GM12878 (cell line): Measurements from ENCODE around the gene ZNF732. TPM values are rescaled to one million over a fixed set of nuclear protein-coding genes. Genes with fewer than 3 reads are reported as not detected.

Experiments
- ATAC-seq: fragments of 200-7000 bp; cut with Tn5 transposase; 3 replicates; pipeline ENCODE4 v1.9.1; 2020; ENCODE audit warnings: mild to moderate bottlenecking, moderate library complexity
- BruUV-seq: library from RNA; stranded (reverse); fragments of 400-500 nt; replicated peaks from 2 replicates; lab custom pipeline; 2021; lab: Mats Ljungman, UMichigan
- CTCF ChIA-PET: fragments of 300-600 bp; sonication (Branson Sonifier 250); formaldehyde crosslinking; extraction: SDS; loops from one replicate; lab custom pipeline; 2021; ENCODE audit warnings: inconsistent platforms; lab: Yijun Ruan, JAX
- POLR2A ChIA-PET: fragments of 350-600 bp; formaldehyde crosslinking; extraction: SDS; loops from one replicate; lab custom pipeline; 2021; ENCODE audit warnings: inconsistent platforms; lab: Charles Lee
- RAD21 ChIA-PET: fragments of 300-600 bp; sonication (Branson Sonifier 250); formaldehyde crosslinking; loops from one replicate; lab custom pipeline; 2023; ENCODE audit warnings: antibody characterized with exemption; ENCODE audit not compliant: unreplicated experiment; lab: Charles Lee
- SMC1A ChIA-PET: fragments of 300-600 bp; sonication (Branson Sonifier 250); formaldehyde crosslinking; loops from one replicate; lab custom pipeline; 2023; ENCODE audit not compliant: unreplicated experiment, uncharacterized antibody; lab: Charles Lee
- DNase-seq: peaks from one replicate; pipeline ENCODE4 v3.0.0-alpha.2; 2011; ENCODE audit warnings: low read depth, low spot score
- FAIRE-seq: peaks from 3 replicates; lab custom pipeline; 2011; peaks lifted over from hg19 to GRCh38; lab: Jason Lieb, UNC
- H2AFZ ChIP-seq: 2 replicates; pipeline ENCODE4 v1.6.0; 2011; ENCODE audit warnings: low read depth, low read length, control low read depth; ENCODE audit not compliant: control insufficient read depth
- H3K27ac ChIP-seq: 2 replicates; pipeline ENCODE4 v1.5.1; 2011; ENCODE audit warnings: control low read depth; ENCODE audit not compliant: control insufficient read depth, insufficient read depth
- H3K27me3 ChIP-seq, 2 experiments: replicated peaks in 1 of 2; 2 replicates each; pipeline versions ENCODE4 v1.6.0 to v1.6.1; 2011; ENCODE audit warnings: low read length in 1 of 2; ENCODE audit not compliant: control insufficient read depth in 2 of 2, insufficient read depth in 2 of 2
- H3K36me3 ChIP-seq, 2 experiments: 2 replicates each; pipeline ENCODE4 v1.5.1; 2011; ENCODE audit warnings: low read length in 1 of 2; ENCODE audit not compliant: control insufficient read depth in 2 of 2, insufficient read depth in 2 of 2
- H3K4me1 ChIP-seq: 2 replicates; pipeline ENCODE4 v1.6.1; 2011; ENCODE audit warnings: mild to moderate bottlenecking, low read length, moderate library complexity, mixed read lengths; ENCODE audit not compliant: control insufficient read depth, insufficient read depth
- H3K4me2 ChIP-seq: 2 replicates; pipeline ENCODE4 v1.6.0; 2011; ENCODE audit warnings: control low read depth; ENCODE audit not compliant: control insufficient read depth, insufficient read depth
- H3K4me3 ChIP-seq: fragments of 200-600 bp; sonication (generic); 2 replicates; pipeline ENCODE4 v1.5.1; 2016
- H3K79me2 ChIP-seq: 2 replicates; pipeline ENCODE4 v1.6.0; 2011; ENCODE audit warnings: low read length; ENCODE audit not compliant: control insufficient read depth, insufficient read depth
- H3K9ac ChIP-seq: 2 replicates; pipeline ENCODE4 v1.8.0; 2011; ENCODE audit warnings: low read length, control low read depth, mixed read lengths; ENCODE audit not compliant: control insufficient read depth, insufficient read depth
- H3K9me3 ChIP-seq: replicated peaks from 3 replicates; pipeline ENCODE4 v1.5.1; 2011; ENCODE audit warnings: mild to moderate bottlenecking, low read length; ENCODE audit not compliant: control insufficient read depth, insufficient read depth
- H4K20me1 ChIP-seq: 2 replicates; pipeline ENCODE4 v1.6.0; 2011; ENCODE audit not compliant: control insufficient read depth, insufficient read depth
- BCL11A ChIP-seq: IDR thresholded peaks from 2 replicates; pipeline ENCODE4 v1.6.1; 2011; ENCODE audit warnings: low read depth, low read length
- BCLAF1 ChIP-seq: fragments of 450-650 bp; IDR thresholded peaks from 2 replicates; pipeline ENCODE4 v1.6.1; 2017; ENCODE audit warnings: antibody characterized with exemption, mild to moderate bottlenecking, moderate library complexity
- HCFC1 ChIP-seq: fragments of 150-350 bp; IDR thresholded peaks from 2 replicates; pipeline ENCODE4 v1.6.1; 2014; ENCODE audit warnings: low read length
- LARP7 ChIP-seq: fragments of 450-650 bp; IDR thresholded peaks from 2 replicates; pipeline ENCODE4 v1.6.1; 2017; ENCODE audit warnings: mild to moderate bottlenecking
- PBX3 ChIP-seq: IDR thresholded peaks from 2 replicates; pipeline ENCODE4 v1.6.1; 2011; ENCODE audit warnings: mild to moderate bottlenecking, low read depth, low read length, moderate library complexity; ENCODE audit not compliant: insufficient replicate concordance
- POLR2A ChIP-seq: IDR thresholded peaks from 2 replicates; pipeline ENCODE4 v1.6.1; 2011; ENCODE audit warnings: low read depth, mild to moderate bottlenecking, low read length
- ZBTB33 ChIP-seq: fragments of 450-650 bp; IDR thresholded peaks from 2 replicates; pipeline ENCODE4 v1.6.1; 2017; ENCODE audit warnings: mild to moderate bottlenecking
- WGBS: methylation state at CpG from one replicate; pipeline ENCODE4 v1.1.6; 2016; ENCODE audit warnings: low lambda C conversion rate; ENCODE audit not compliant: insufficient replicate concordance, insufficient coverage; ENCODE audit errors: missing lambda C conversion rate; 5-methylcytosine and 5-hydroxymethylcytosine counted together
- in situ Hi-C: fragments of 300-500 bp; cut with MboI; formaldehyde crosslinking; loops from 9 replicates; pipeline ENCODE4 v1.14.3; 2018; ENCODE audit warnings: mixed read lengths
- intact Hi-C: fragments of 100-400 bp; cut with micrococcal nuclease; formaldehyde crosslinking; loops from one replicate; pipeline ENCODE4 v1.14.2; 2022; ENCODE audit not compliant: unreplicated experiment
- polyA plus RNA-seq, 11 experiments: library from polyadenylated mRNA; depleted of rRNA in 4 of 11; unstranded in 6 of 11; stranded (reverse) in 5 of 11; fragments of >200 nt; fragmentation: Nextera tagmentation in 4 of 11; fragmentation: Illumina TruSeq in 1 of 11; extraction: Ambion mirVana in 4 of 11; extraction: Trizol in 1 of 11; gene quantifications; 1 replicate in 1 of 11; 2 replicates in 10 of 11; pipeline versions ENCODE4 v1.2.1 to v1.2.3, GENCODE V29; 2011 to 2016; ENCODE audit warnings: inconsistent platforms in 2 of 11, missing spikeins in 2 of 11, low read depth in 1 of 11
- total RNA-seq, 4 experiments: library from RNA; depleted of rRNA in 3 of 4; stranded (reverse); fragments of >200 nt in 3 of 4; fragmentation: Illumina TruSeq in 1 of 4; extraction: Trizol in 1 of 4; gene quantifications; 2 replicates each; pipeline versions ENCODE4 v1.2.1 to v1.2.3, GENCODE V29; 2013 to 2021

The ZNF732 gene
- total and polyA plus RNA-seq, 10 of the 15 experiments (the other 5 are each of a cell fraction or from before 2014, with no cell fraction given), result not detected

- H3K79me2 ChIP-seq, result no peaks in the 10 kb centered on the region
- no peak overlapping the region for H3K27ac ChIP-seq
- H3K27me3 ChIP-seq, result no peaks in the 10 kb centered on the region
- H4K20me1 ChIP-seq, result no peaks in the 10 kb centered on the region
- H2AFZ ChIP-seq, result no peak overlapping the region
- POLR2A ChIA-PET, result no interaction called here
- no peak for FAIRE-seq
- 0% methylated on average over 1 of the region's 1 CpG for WGBS
- intact Hi-C loops (no loop called here), in situ Hi-C loops (no loop called here)
- no peak for DNase-seq
- no peak overlapping the region for H3K4me3 ChIP-seq
- SMC1A ChIA-PET, result no interaction called here
- ATAC-seq, result no peak
- no peaks in the 10 kb centered on the region for H3K36me3 ChIP-seq
- H3K4me2 ChIP-seq, result no peak overlapping the region
- H3K9me3 ChIP-seq, result no peaks in the 10 kb centered on the region; the same call in 2 of the 3 replicates
- CTCF ChIA-PET, result no interaction called here
- H3K9ac ChIP-seq, result no peak overlapping the region
- TF ChIP-seq LARP7 (no peak), POLR2A (no peak), ZBTB33 (no peak), BCLAF1 (no peak), PBX3 (no peak), HCFC1 (no peak), BCL11A (no peak)
- RAD21 ChIA-PET, result no interaction called here
- no TSS peak for BruUV-seq
- no peaks in the 10 kb centered on the region for H3K4me1 ChIP-seq
Measured at GRCh38 chr4:234178-234577, 71.1 kb downstream of the ZNF732 start.
